NCI-H2227 (cell line): Measurements from ENCODE around the gene TM9SF1.

Experiments
- DNase-seq: peaks from one replicate; lab custom pipeline; 2025; ENCODE audit not compliant: unreplicated experiment; lab: John Stamatoyannopoulos, UW

The TM9SF1 gene

DNA sequence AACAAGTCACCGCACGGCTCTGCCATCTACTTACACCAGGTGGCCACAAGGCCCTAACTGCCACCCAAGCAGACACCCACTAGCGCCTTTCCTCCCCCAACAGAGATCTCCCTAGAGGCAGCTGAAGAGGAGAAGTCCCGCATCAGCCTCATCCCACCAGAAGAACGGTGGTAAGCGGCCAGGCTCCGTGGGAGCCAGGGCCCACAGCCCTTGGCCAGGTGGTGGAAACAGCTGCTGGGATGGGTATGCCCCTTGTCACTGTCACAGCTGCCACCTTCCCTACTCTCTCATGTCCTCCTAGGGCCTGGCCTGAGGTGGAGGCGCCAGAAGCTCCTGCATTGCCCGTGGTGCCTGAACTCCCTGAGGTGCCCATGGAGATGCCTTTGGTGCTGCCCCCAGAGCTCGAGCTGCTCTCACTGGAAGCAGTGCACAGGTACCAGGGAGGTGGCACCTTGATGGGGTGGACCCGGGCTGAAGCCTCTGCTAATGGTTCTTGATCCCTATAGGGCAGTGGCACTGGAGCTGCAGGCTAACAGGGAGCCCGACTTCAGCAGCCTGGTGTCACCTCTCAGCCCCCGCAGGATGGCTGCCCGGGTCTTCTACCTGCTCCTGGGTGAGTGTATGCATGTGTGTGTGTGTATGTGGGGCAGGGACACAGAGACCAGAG is 15.8 kb downstream of the TM9SF1 start:
- no peak for DNase-seq

DNA sequence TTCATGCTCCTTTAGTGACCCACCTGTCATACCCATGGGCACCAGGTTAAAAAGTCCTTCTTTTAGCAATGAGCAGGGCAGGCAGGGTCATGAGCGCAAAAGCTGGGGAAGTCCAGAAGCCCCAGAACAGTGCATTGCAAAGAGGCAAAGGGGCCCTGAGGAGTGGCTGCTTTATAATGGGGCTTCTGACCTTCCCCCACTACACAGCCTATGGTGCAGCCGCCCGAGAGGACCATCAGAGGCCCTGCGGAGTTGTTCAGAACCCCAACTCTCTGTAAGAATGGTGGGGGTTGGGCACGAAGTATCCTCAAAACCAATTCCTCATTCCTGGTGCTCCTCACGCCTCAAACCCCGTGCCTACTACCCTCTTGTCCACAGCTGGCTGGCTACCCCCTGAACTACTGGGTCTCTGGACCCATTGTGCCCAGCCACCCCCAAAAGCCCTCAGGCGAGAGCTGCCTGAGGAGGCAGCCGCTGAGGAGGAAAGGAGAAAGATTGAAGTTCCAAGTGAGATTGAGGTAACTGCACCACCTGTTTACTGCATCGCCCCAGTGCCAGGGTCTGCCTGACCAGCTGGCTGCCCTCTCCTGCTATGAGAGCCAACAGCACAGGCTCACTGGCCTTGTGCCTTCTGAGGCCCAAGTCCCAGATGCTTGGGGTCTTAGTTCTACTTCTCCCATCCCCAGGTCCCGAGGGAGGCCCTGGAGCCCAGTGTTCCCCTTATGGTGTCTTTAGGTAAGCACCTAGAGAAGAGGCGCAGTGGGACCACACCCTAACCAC is 16.7 kb downstream of the TM9SF1 start:
- DNase-seq = no peak

DNA sequence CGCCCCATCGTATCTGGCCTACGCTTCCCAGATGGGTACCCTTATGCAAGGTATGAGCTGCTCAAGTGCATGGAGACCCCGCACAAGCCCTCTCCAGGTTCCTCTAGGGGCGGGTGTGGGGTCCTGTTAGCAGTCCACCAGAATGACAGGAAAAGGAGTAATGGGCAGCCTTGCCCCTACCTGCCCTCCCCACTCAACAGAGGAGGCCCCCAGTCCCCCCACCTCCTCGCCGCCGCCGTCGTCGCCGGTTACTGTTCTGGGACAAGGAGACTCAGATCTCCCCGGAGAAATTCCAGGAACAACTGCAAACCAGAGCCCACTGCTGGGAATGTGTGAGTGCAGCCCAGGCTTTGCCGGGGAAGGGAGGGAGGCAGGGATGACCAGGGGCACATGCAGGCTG is 17.4 kb downstream of the TM9SF1 start:
- no peak for DNase-seq

DNA sequence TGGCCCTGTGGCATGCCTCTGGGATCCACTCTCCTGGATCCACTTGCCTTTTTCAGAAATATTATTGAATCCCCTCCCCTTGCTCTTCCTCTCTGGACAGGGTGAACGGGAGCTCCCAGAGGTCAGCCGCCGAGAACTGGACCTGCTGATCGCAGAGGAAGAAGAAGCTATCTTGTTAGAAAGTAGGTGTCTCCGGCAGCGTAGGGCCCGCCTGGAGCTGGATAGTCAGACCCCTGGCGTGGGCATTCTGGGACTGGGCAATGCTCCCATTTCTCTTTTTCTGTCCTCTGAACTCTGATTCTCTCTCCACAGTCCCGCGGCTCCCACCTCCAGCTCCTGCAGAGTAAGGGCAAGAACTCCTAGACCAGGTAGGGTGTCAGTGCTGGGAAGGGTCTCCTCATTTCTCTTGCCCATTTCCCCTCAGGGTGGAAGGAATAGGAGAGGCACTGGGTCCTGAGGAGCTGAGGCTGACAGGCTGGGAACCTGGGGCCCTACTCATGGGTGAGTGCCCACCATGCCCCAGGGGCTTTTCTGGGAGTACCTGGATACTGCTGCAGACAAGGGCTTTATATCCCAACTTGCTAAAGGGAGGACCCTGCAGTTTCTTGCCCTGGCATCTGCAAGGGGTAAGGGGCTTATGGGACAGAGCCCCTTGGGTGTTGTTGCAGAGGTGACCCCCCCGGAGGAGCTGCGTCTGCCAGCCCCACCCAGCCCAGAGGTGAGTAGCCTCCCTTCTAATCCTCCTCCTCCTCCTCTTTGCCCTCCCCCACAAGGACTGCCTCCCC is 18.0 kb downstream of the TM9SF1 start:
- no peak for DNase-seq

DNA sequence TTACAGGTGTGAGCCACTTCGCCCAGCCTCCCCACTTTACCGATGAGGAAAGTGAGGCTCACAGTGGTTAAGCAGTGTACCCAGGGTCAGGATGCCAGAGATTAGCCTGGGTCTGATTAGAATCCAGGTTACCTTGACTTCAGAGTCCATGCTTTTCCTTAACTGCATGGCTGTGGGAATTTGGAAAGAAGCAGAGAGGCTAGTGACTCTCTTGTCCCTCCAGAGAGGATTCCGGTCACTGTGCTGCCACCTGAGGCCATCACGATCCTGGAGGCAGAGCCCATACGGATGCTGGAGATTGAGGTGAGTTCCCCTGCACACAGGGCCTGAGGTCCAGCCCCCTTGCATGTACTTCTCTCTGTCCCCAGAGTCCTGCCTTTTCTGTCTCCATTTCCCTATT is 18.6 kb downstream of the TM9SF1 start:
- no peak for DNase-seq

DNA sequence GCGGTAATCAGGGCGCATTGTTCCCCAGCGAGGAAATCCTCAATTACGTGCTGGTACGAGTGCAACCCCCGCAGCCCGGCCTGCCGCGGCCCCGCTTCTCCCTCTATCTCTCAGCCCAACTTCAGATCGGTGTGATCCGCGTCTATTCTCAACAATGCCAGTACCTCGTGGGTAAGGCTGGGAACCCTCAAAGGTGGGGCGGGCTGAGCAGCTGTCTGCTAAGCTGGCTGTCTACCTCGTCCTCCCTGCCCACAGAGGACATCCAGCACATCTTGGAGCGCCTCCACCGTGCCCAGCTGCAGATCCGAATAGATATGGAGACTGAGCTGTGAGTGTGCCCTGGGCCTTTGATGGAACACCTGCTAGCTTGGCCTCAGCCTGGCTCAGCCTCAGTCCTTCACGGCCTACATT is 22.4 kb downstream of the TM9SF1 start:
- peak; percentile 27 for DNase-seq

DNA sequence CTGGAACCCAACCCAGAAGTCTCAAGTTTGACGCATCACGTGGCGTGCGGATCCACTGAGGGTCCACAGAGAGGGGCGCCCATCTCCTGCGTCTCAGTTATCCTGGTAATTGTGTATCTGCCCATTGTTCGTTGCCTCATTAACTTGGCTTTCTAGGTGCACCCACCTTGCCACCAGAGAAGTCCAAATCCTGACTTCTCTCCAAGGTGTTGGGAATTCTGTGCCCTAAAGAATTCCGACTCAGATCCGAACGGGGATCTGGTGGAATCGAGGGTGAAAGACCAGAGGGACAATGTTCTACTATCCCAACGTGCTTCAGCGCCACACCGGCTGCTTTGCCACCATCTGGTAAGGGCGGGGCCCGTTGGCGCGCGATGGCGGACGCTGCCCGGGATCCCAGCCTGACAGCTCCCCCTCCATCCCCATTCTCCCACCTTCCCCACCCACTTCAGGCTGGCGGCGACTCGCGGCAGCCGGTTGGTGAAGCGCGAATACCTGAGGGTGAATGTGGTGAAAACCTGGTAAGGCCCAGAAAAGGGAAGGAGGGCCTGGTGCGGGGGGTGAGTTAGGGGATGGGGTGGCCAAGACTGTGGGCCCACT is 22.9 kb downstream of the TM9SF1 start:
- DNase-seq = peak; percentile 45

DNA sequence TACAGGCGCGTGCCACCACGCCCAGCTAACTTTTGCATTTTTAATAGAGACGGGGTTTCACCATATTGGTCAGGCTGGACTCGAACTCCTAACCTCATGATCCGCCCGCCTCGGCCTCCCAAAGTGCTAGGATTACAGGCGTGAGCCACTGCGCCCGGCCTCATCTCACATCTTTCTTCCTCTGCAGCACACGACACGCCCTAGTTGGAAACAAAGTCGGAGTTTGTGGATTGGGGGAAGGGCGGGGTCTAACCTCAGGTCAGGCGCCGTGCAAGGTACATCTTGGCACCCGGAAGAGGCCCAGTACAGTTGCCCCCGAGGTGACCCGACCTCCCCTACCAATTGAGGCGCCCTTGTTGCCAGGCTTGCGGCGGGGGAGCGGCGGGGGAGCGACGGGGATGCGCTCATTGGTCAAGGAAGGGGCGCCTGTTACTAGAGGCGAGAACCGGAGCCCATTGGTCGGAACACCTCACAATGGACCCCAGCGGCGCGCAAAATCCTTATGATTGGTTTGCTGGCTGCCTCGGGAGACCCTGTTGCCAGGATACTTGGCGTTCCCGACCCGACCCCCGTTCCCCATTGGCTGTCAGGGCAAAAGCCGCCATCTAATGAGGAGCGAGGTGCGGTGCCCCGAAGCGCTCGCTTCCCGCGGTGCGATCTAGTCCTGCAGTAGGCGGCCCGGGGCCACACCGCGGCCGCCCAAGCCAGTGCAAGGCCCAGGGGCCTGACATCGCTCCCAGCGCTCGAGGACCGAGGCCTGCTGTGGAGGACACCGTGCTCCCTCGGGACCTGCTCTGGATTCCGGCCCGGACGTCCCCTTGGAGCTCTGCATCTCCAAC is 23.6 kb downstream of the TM9SF1 start, which contains the start of gene REC8:
REC8 (plus strand) TSS at position 659 of the 839 bp plus-strand sequence. CDS start 473 bp downstream, outside the sequence.
- DNase-seq = peak; percentile 98

DNA sequence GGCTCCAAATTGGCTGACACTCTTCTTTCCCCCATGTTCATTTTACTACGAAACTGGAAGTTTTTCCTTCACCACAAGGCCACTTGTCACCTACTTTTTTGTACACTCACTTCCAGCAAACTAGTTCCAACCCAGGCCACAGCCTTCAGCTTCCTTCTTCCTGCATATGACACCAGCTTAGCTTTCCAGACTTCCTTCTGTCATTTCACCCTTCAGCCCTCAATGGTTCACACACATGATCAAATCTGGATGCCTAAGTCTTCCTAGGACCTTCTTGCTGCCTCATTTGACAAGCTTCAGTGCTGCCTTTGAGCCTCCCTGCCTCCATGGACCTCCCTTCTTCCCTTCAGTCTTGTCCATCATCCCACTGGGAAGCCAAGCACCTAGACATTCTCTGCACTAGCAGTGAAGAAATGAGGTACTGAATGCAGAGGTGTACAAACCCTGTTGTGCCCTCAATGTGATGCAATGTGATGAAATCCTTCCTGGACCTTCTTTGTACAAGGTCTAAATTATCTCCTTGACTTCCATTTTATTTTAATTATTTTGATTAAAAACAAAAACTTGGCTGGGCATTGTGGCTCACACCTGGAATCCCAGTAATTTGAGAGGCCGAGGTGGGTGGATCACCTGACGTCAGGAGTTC is 27.6 kb downstream of the TM9SF1 start:
- DNase-seq = no peak

DNA sequence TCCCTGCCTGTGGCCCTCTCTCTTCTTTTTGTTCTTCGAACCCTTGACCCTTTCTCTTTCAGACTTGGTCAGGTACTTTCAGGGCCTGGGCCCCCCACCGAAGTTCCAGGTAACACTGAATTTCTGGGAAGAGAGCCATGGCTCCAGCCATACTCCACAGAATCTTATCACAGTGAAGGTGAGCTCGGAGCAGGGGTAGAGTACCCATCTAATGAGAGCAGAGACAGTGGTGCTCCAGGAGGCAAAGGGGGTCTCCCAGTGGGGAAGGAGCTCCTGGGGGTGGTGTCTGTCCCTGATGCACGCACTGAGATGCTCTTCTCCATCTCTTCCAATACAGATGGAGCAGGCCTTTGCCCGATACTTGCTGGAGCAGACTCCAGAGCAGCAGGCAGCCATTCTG is 29.5 kb downstream of the TM9SF1 start:
- no peak for DNase-seq

DNA sequence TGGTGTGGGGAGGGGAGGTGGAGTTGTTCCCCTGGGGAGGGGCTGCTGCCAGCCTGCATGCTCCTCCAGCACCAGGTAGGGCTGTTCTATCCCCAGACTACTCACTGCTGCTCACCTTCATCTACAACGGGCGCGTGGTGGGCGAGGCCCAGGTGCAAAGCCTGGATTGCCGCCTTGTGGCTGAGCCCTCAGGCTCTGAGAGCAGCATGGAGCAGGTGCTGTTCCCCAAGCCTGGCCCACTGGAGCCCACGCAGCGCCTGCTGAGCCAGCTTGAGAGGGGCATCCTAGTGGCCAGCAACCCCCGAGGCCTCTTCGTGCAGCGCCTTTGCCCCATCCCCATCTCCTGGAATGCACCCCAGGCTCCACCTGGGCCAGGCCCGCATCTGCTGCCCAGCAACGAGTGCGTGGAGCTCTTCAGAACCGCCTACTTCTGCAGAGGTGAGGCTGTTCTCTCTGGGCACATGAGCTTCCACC is 30.7 kb downstream of the TM9SF1 start:
- DNase-seq = no peak

DNA sequence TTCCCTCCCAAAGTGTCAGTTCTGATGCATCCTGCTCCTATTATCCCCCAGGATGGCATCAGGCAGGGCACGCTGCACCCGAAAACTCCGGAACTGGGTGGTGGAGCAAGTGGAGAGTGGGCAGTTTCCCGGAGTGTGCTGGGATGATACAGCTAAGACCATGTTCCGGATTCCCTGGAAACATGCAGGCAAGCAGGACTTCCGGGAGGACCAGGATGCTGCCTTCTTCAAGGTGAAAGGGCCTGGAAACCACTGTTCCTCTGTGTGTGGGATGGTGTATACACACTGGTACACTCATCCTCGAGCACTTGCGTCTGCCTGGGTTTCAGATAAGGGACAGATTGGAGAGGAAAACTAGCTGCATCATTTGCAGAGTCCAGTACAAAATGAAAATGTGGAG is 33.1 kb downstream of the TM9SF1 start:
- DNase-seq = no peak

DNA sequence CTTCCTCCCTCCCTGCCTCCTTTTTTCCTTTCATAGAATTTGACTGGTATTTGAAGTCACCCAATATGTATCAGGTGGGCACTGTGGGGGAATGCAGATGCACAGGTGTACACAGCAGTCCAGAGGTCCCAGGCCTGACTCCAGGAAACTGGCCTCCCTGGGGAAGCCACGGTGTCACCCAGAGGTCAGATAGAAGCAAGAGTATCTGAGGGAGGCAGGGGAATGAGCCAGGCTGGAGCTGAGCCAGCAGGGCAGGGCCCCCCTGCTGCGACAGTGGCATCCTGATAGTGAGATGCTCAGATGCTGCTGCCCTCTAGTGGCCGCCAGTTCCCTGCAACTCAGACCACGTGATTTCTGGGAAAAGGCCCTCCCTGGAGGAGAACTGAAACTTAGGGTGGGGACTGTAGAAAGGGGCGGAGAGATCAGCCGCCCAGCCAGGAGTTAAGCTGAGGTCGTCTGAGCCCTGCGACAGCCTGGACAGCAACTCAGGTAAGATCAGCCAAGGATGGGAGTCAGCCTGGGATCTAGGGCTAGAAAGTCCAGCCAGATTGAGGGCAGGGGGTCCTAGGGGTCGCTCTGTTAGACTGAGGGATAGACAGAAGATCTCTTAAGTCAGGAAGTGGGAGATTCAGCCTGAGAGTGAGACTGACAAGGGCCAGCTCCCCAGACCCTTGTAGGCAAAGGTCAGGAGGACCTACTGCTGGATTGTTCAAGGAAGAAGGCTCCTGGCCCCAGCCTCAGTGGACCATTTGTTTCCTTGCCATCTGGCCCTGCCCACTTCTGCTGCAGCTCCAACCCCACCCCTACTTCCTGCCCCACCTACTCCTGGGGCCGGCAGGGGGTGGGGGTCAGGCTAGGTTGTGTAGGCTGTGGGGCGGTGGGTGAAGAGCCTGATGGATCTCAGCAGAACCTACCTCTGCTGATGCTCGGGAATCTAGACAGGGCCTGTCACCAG is 34.1 kb downstream of the TM9SF1 start, which contains the start of gene IRF9:
IRF9 (plus strand) TSS at position 416 of the 955 bp plus-strand sequence. CDS start 880 bp downstream, outside the sequence.
- peak; percentile 97 for DNase-seq

DNA sequence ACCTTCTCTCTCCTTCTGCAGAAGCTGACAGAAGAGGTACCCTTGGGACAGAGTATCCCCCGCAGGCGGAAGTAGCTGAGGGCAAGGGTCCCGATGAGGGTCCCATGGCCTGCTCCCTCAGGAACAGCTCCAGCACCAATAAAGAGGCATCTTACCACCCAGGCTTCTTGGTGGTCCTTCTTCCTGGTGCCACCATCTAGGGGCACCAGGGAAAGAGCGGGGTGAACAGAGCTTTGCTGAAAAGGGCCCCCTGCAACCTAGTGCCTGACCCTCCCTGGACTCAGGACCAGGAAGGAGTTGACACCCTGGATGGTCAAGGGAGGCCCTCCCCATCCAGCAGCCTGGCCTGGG is 34.8 kb downstream of the TM9SF1 start:
- no peak for DNase-seq

DNA sequence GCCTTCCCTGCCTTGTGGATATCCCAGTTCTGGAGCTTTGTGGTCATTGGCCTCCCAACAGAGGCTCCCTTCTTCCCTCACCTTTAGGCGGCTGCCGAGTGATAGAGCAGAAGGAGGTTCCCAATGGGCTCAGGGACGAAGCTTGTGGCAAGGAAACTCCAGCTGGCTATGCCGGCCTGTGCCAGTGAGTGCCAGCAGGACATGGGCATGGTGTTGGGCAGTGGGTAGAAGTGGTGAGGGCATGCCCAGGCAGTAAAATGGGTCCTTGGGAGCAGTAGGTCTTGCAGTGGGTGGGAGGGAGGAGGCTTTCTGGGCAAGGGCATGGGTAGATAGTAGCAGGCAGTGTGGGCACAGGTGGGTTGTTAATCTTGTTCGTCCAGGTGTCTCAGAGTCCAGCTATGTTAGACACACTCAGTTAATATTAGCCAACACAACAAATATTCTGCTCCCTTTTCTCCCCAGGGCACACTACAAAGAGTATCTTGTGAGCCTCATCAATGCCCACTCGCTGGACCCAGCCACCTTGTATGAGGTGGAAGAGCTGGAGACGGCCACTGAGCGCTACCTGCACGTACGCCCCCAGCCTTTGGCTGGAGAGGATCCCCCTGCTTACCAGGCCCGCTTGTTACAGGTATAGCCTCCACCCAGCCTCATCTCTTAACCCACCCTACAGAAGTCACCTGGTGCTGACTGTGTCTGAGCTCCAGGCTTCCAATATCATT is 35.3 kb downstream of the TM9SF1 start:
- DNase-seq = no peak

DNA sequence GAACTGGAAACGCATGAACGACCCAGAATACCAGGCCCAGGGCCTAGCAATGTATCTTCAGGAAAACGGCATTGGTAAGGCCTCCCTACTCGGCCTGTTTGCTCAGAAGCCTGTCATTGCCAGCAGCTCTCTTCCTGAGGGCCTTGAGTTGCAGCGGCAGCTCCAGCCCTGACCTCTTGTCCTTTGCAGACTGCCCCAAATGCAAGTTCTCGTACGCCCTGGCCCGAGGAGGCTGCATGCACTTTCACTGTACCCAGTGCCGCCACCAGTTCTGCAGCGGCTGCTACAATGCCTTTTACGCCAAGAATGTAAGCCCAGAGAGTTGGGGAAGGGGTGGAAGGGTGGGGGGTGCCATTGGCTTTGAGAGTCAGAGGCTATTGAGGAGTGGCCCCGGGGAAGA is 37.9 kb downstream of the TM9SF1 start:
- DNase-seq = no peak

DNA sequence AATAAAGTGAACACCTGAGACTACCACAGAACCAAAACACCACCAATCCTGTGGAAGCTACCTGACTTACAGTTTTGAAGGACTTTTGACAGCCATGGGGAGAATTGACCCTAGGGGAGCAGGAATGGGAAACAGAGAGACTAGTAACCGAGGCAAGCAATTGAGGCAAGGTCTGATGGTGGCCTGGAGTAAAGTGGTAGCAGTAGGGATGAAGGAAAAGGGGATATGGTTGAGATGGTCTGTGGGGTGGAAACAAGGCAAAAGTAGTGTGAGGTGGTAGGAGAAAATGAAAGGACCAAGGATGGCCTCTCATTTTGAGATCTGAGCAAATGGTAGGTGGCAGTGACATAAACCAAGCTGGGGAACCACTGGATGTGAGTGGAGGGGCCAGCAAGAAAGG is 38.4 kb downstream of the TM9SF1 start:
- DNase-seq = no peak

DNA sequence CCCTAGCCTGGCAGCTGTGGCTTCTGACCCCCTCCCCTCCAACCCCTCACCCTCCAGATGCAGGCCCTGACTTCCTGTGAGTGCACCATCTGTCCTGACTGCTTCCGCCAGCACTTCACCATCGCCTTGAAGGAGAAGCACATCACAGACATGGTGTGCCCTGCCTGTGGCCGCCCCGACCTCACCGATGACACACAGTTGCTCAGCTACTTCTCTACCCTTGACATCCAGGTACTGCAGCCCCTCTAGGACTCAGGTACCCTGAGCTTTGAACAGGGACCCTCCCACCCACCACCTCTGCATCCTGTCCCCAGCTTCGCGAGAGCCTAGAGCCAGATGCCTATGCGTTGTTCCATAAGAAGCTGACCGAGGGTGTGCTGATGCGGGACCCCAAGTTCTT is 40.1 kb downstream of the TM9SF1 start:
- DNase-seq = no peak
